Tibial nerve (tissue), 3 donors: ENCODE results near the gene SIX6.

Experiments used
- POLR2A ChIP-seq, 2 donors: fragments of 450-650 bp; IDR thresholded peaks; one replicate each; pipeline ENCODE4 v1.6.1; 2017; ENCODE audit warnings: antibody characterized with exemption in 2 of 2, mild to moderate bottlenecking in 2 of 2, moderate library complexity in 2 of 2
- TF ChIP-seq, protein P1 (sequence below), 5 experiments: fragments of 200-600 bp in 3 of 5; fragments of 450-650 bp in 2 of 5; sonication (generic) in 3 of 5; IDR thresholded peaks; one replicate each; pipeline ENCODE4 v1.5.1; 2016 to 2019; ENCODE audit warnings: antibody characterized with exemption in 5 of 5, mild to moderate bottlenecking in 3 of 5, moderate library complexity in 2 of 5

GRCh38 chr14:60487211-60487610 is 21.7 kb upstream of the SIX6 start:
- TF ChIP-seq POLR2A (IDR thresholded peaks at IDR 0.05): no peak
- TF ChIP-seq, protein P1, sequence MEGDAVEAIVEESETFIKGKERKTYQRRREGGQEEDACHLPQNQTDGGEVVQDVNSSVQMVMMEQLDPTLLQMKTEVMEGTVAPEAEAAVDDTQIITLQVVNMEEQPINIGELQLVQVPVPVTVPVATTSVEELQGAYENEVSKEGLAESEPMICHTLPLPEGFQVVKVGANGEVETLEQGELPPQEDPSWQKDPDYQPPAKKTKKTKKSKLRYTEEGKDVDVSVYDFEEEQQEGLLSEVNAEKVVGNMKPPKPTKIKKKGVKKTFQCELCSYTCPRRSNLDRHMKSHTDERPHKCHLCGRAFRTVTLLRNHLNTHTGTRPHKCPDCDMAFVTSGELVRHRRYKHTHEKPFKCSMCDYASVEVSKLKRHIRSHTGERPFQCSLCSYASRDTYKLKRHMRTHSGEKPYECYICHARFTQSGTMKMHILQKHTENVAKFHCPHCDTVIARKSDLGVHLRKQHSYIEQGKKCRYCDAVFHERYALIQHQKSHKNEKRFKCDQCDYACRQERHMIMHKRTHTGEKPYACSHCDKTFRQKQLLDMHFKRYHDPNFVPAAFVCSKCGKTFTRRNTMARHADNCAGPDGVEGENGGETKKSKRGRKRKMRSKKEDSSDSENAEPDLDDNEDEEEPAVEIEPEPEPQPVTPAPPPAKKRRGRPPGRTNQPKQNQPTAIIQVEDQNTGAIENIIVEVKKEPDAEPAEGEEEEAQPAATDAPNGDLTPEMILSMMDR (IDR thresholded peaks at IDR 0.05): no peak
